Adrenal gland (tissue), 5 donors: ENCODE measurements around the gene LHFPL6.

Experiments
- POLR2A ChIP-seq, 2 donors: fragments of 450-650 bp; IDR thresholded peaks; one replicate each; pipeline ENCODE4 v1.6.1; 2017; ENCODE audit warnings: antibody characterized with exemption in 2 of 2, mild to moderate bottlenecking in 2 of 2, moderate library complexity in 1 of 2
- TF ChIP-seq, protein P1 (sequence below), 6 experiments: fragments of 450-650 bp in 4 of 6; fragments of 200-600 bp in 2 of 6; sonication (generic) in 1 of 6; IDR thresholded peaks; 1 replicate in 5 of 6; 2 replicates in 1 of 6; pipeline versions ENCODE4 v1.5.1 to v1.8.0; 2016 to 2021; ENCODE audit warnings: antibody characterized with exemption in 6 of 6, mild to moderate bottlenecking in 2 of 6, moderate library complexity in 1 of 6
- donor health status: DM: no; HTN: no; CAD: no.

DNA sequence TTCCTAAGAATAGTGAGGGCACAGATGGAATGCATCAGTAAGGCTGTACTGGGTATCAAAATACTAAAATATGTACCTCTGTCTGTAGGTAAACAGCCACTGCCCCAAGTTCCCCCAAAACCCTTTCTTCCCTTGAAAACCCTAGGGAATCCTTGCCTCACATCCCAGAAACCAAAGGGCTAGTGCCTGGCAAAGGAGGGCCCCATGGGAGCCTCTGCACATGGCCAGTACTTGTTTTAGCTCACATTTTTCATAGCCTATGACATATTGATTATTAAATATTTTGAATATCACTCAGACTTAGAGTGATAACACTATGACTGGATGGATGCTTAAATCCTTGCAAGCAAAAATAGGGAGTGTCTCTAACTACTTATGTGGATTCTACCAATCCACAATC lies 237.1 kb downstream of the LHFPL6 start:
- TF ChIP-seq, protein P1, sequence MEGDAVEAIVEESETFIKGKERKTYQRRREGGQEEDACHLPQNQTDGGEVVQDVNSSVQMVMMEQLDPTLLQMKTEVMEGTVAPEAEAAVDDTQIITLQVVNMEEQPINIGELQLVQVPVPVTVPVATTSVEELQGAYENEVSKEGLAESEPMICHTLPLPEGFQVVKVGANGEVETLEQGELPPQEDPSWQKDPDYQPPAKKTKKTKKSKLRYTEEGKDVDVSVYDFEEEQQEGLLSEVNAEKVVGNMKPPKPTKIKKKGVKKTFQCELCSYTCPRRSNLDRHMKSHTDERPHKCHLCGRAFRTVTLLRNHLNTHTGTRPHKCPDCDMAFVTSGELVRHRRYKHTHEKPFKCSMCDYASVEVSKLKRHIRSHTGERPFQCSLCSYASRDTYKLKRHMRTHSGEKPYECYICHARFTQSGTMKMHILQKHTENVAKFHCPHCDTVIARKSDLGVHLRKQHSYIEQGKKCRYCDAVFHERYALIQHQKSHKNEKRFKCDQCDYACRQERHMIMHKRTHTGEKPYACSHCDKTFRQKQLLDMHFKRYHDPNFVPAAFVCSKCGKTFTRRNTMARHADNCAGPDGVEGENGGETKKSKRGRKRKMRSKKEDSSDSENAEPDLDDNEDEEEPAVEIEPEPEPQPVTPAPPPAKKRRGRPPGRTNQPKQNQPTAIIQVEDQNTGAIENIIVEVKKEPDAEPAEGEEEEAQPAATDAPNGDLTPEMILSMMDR (IDR thresholded peaks at IDR 0.05) = no peak
- TF ChIP-seq POLR2A (IDR thresholded peaks at IDR 0.05) = no peak
